ENCODE data around the gene SYNGR3. TPM values are rescaled to one million over a fixed set of nuclear protein-coding genes. Genes with fewer than 3 reads are reported as not detected.

Gene SYNGR3
- total RNA-seq, 1 donor from 2014 or later: 0.91 TPM

- H3K27ac Mint-ChIP-seq (ENCODE audit: unreplicated experiment): peak overlapping the region; percentile 79
- no peaks in the 10 kb centered on the region for H3K36me3 Mint-ChIP-seq (ENCODE audit: unreplicated experiment)
These were observed 33.6 kb downstream of the SYNGR3 start for GRCh38 chr16:2023092-2024031.

GRCh38 chr16:2024032-2024420 is 34.3 kb downstream of the SYNGR3 start:
- H3K27ac Mint-ChIP-seq (ENCODE audit: unreplicated experiment): no peak overlapping the region
- H3K4me1 Mint-ChIP-seq (ENCODE audit: unreplicated experiment): peaks cover 39% of the 10 kb centered on the region
- no peaks in the 10 kb centered on the region for H3K36me3 Mint-ChIP-seq (ENCODE audit: unreplicated experiment)
- H3K9me3 Mint-ChIP-seq (ENCODE audit: unreplicated experiment): no peaks in the 10 kb centered on the region
- DNase-seq (ENCODE audit: extremely low spot score, unreplicated experiment): no peak
- H3K4me3 Mint-ChIP-seq (ENCODE audit: unreplicated experiment): peak overlapping the region; percentile 33
- peaks cover 8% of the 10 kb centered on the region for H3K27me3 Mint-ChIP-seq (ENCODE audit: unreplicated experiment)
- TF ChIP-seq CTCF (IDR thresholded peaks at IDR 0.05): no peak

More at GRCh38 chr16:2023092-2024031, 33.6 kb downstream of the SYNGR3 start:
- H3K9me3 Mint-ChIP-seq (ENCODE audit: unreplicated experiment): no peaks in the 10 kb centered on the region
- peak; percentile 97 for TF ChIP-seq CTCF (IDR thresholded peaks at IDR 0.05)
- H3K27me3 Mint-ChIP-seq (ENCODE audit: unreplicated experiment): peaks cover 8% of the 10 kb centered on the region
- H3K4me3 Mint-ChIP-seq (ENCODE audit: unreplicated experiment): peak overlapping the region; percentile 67
- H3K4me1 Mint-ChIP-seq (ENCODE audit: unreplicated experiment): peaks cover 33% of the 10 kb centered on the region
- peak; percentile 98 for DNase-seq (ENCODE audit: extremely low spot score, unreplicated experiment)

GRCh38 chr16:2025251-2025650 is 35.5 kb downstream of the SYNGR3 start:
- no peak for TF ChIP-seq CTCF (IDR thresholded peaks at IDR 0.05)
- H3K36me3 Mint-ChIP-seq (ENCODE audit: unreplicated experiment): peaks cover 1% of the 10 kb centered on the region
- DNase-seq (ENCODE audit: extremely low spot score, unreplicated experiment): no peak
- no peak overlapping the region for H3K4me3 Mint-ChIP-seq (ENCODE audit: unreplicated experiment)
- H3K27me3 Mint-ChIP-seq (ENCODE audit: unreplicated experiment): peaks cover 8% of the 10 kb centered on the region
- peaks cover 48% of the 10 kb centered on the region for H3K4me1 Mint-ChIP-seq (ENCODE audit: unreplicated experiment)
- H3K9me3 Mint-ChIP-seq (ENCODE audit: unreplicated experiment): no peaks in the 10 kb centered on the region
- no peak overlapping the region for H3K27ac Mint-ChIP-seq (ENCODE audit: unreplicated experiment)

GRCh38 chr16:2025878-2026460 is 36.2 kb downstream of the SYNGR3 start:
- H3K4me1 Mint-ChIP-seq (ENCODE audit: unreplicated experiment): peaks cover 49% of the 10 kb centered on the region
- H3K36me3 Mint-ChIP-seq (ENCODE audit: unreplicated experiment): peaks cover 1% of the 10 kb centered on the region
- H3K9me3 Mint-ChIP-seq (ENCODE audit: unreplicated experiment): no peaks in the 10 kb centered on the region
- peaks cover 3% of the 10 kb centered on the region for H3K27me3 Mint-ChIP-seq (ENCODE audit: unreplicated experiment)
- no peak for DNase-seq (ENCODE audit: extremely low spot score, unreplicated experiment)
- TF ChIP-seq CTCF (IDR thresholded peaks at IDR 0.05): no peak
- H3K27ac Mint-ChIP-seq (ENCODE audit: unreplicated experiment): peak overlapping the region; percentile 27
- peak overlapping the region; percentile 53 for H3K4me3 Mint-ChIP-seq (ENCODE audit: unreplicated experiment)

GRCh38 chr16:2026461-2027023 is 36.8 kb downstream of the SYNGR3 start, which contains the start of gene NHERF2:
Gene NHERF2, plus strand, starts transcription at chr16:2026902. Its CDS starts 104 bp downstream, at chr16:2027006.
- DNase-seq (ENCODE audit: extremely low spot score, unreplicated experiment): peak; percentile 85
- H3K36me3 Mint-ChIP-seq (ENCODE audit: unreplicated experiment): peaks cover 1% of the 10 kb centered on the region
- peaks cover 52% of the 10 kb centered on the region for H3K4me1 Mint-ChIP-seq (ENCODE audit: unreplicated experiment)
- H3K27ac Mint-ChIP-seq (ENCODE audit: unreplicated experiment): peak within 1 kb of the TSS; percentile 52
- TF ChIP-seq CTCF (IDR thresholded peaks at IDR 0.05): no peak
- no peaks in the 10 kb centered on the region for H3K9me3 Mint-ChIP-seq (ENCODE audit: unreplicated experiment)
- H3K4me3 Mint-ChIP-seq (ENCODE audit: unreplicated experiment): peak within 1 kb of the TSS; percentile 84
- H3K27me3 Mint-ChIP-seq (ENCODE audit: unreplicated experiment): peaks cover under 1% of the 10 kb centered on the region

All from osteocyte (in vitro differentiated cells).